Measurements from ENCODE around the gene EARS2. TPM values are rescaled to one million over a fixed set of nuclear protein-coding genes. Genes with fewer than 3 reads are reported as not detected.

EARS2 gene
- total and polyA plus RNA-seq, 9 of the 15 experiments (the other 6 are each of a cell fraction or from before 2014, with no cell fraction given): 17.6 to 58.6 (median 36.3) TPM

DNA sequence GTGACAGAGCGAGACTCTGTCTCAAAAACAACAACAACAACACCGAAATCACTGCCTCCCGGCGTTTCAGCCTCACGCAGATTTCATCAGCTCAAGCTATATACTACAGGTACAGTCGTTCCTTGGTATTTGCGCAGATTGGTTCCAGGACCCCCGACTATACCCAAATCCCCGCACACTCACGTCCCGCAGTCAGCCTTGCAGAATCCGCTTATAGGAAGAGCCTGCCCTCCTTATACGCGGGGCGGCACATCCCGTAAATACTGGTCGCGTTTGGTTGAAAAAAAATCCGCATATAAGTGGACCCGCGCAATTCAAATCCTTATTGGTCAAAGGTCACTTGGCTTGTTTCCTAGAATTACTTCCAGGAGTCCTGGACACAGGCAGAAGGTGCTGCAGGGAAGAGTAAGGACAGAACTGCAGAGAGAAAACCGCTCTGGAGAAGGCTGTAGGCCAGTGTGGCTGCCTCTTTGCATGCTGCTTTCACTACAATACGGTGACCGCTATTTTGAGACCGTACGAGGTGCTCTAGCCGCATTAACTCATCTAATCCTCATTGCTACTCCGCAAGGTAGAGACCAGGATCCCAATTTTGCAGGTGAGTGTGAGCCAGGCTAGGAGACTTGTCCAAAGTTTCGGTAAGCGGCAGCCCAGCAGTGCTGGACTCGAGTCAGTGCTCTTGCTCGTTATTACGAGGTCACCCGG, 38.2 kb upstream of the EARS2 start:
- CTCF ChIA-PET (ENCODE audit: low intra/inter-chr PET ratio): interaction anchor here (1.3 kb wide), 1 partner anchor 38 kb away, joined by 4 read pairs; the partner anchor contains the start of genes EARS2 and UBFD1
- peak; percentile 61 for FAIRE-seq
- TF ChIP-seq RFX5 (IDR thresholded peaks at IDR 0.05; ENCODE audit: low read depth, low read length): no peak
- TF ChIP-seq ZNF324 (CRISPR knock-in tag; IDR thresholded peaks at IDR 0.05): no peak
- 0 out of 2 replicates have a peak, but pooled peaks have one; percentile 14 for TF ChIP-seq ZNF263 (CRISPR knock-in tag; IDR thresholded peaks at IDR 0.05; ENCODE audit: borderline replicate concordance)
- TF ChIP-seq, protein P1, sequence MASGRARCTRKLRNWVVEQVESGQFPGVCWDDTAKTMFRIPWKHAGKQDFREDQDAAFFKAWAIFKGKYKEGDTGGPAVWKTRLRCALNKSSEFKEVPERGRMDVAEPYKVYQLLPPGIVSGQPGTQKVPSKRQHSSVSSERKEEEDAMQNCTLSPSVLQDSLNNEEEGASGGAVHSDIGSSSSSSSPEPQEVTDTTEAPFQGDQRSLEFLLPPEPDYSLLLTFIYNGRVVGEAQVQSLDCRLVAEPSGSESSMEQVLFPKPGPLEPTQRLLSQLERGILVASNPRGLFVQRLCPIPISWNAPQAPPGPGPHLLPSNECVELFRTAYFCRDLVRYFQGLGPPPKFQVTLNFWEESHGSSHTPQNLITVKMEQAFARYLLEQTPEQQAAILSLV (tag; IDR thresholded peaks at IDR 0.05): no peak
- no peak for TF ChIP-seq ETS2 (tag; IDR thresholded peaks at IDR 0.05; ENCODE audit: borderline replicate concordance, poor library complexity, severe bottlenecking)
- no peak for TF ChIP-seq RNF219 (CRISPR knock-in tag; IDR thresholded peaks at IDR 0.05)
- TF ChIP-seq ZNF174 (CRISPR knock-in tag; IDR thresholded peaks at IDR 0.05): no peak
- no peak for TF ChIP-seq PREB (CRISPR knock-in tag; IDR thresholded peaks at IDR 0.05)
- no peak for TF ChIP-seq FOXP4 (CRISPR knock-in tag; IDR thresholded peaks at IDR 0.05; ENCODE audit: borderline replicate concordance)
- 0 out of 4 replicates have a peak, but pooled peaks of 1 of the 2 experiments have one; percentile 9 for TF ChIP-seq SIN3A (IDR thresholded peaks at IDR 0.05; ENCODE audit: borderline replicate concordance in 2 of 2, control insufficient read depth in 1 of 2, low read depth in 2 of 2, low read length in 2 of 2)
- TF ChIP-seq ZNF12 (CRISPR knock-in tag; IDR thresholded peaks at IDR 0.05): 0 out of 2 replicates have a peak, but pooled peaks have one; percentile 38

More for the DNA sequence above, 38.2 kb upstream of the EARS2 start:
- no peaks in the 10 kb centered on the region for H3K27me3 ChIP-seq (ENCODE audit: control insufficient read depth in 2 of 2, insufficient read depth in 2 of 2, low read length in 2 of 2)
- H3K9me1 ChIP-seq (ENCODE audit: control insufficient read depth, insufficient read depth, low read length): no peaks in the 10 kb centered on the region
- peaks cover 42% of the 10 kb centered on the region for H3K36me3 ChIP-seq (ENCODE audit: control insufficient read depth, insufficient read depth, low read length)
- no peaks in the 10 kb centered on the region; the same call in 1 of the 2 replicates for H4K20me1 ChIP-seq (replicated peaks; ENCODE audit: control insufficient read depth, insufficient read depth, low read length)
- H2AFZ ChIP-seq (ENCODE audit: low read depth, low read length): peak overlapping the region; percentile 96
- no peaks in the 10 kb centered on the region for H3K9me3 ChIP-seq (replicated peaks; ENCODE audit: control insufficient read depth, insufficient read depth, low read depth, low read length)
- peaks cover 12 to 18% of the 10 kb centered on the region in 2 experiments; a peak in 4 of 5 replicates for H3K4me1 ChIP-seq (replicated peaks in 1 of 2; ENCODE audit: control insufficient read depth in 2 of 2, insufficient read depth in 2 of 2, low read length in 2 of 2)
- peak overlapping the region; percentile 80 for H3K4me3 ChIP-seq
- BruUV-seq (replicated peaks): TSS peak; percentile 62
- H3K79me2 ChIP-seq (ENCODE audit: control insufficient read depth, insufficient read depth, low read length): peaks cover 56% of the 10 kb centered on the region
- intact Hi-C loops (cut with micrococcal nuclease) (no loop called here), in situ Hi-C loops (cut with MboI) (no loop called here)
- H3K9ac ChIP-seq (ENCODE audit: insufficient read depth in 1 of 2, low read depth in 2 of 2, low read length in 2 of 2): peak overlapping the region; percentile 95 to 99
- 3% methylated on average over 34 of the region's 34 CpGs for WGBS (ENCODE audit: insufficient coverage, low coverage, missing lambda C conversion rate)
- DNase-seq (ENCODE audit: extremely low read depth in 1 of 4, low spot score in 3 of 4) (peak in 1 of 4 experiments; percentile 16), ATAC-seq (peak; percentile 11)
- POLR2A ChIA-PET: no interaction called here
- peak overlapping the region; percentile 99 for H3K4me2 ChIP-seq (ENCODE audit: insufficient read depth, low read length)
- H3K27ac ChIP-seq (ENCODE audit: extremely low read depth, low read depth, low read length): peak overlapping the region; percentile 86
